ENCODE results near the gene DLX5.
A peak's percentile ranks its signal among the peaks of the same experiment; 100 is the strongest.

Gene DLX5

GRCh38 chr7:97005183-97006054, 19.2 kb downstream of the DLX5 start, which contains the start of gene DLX6:
DLX6 (plus strand) TSS chr7:97005553; CDS start chr7:97005978, 425 bp downstream.
- DNase-seq: peak in 3 of 4 experiments; percentile 11 to 26 (median 16)

- no peak for DNase-seq
Measured at GRCh38 chr7:97004247-97005182, 20.1 kb downstream of the DLX5 start.

GRCh38 chr7:97003262-97004246, 21.1 kb downstream of the DLX5 start:
- DNase-seq: no peak

- no peak for DNase-seq
Measured at GRCh38 chr7:97002555-97003261, 21.9 kb downstream of the DLX5 start.

- no peak for DNase-seq
Measured at GRCh38 chr7:97001656-97002554, 22.7 kb downstream of the DLX5 start.

GRCh38 chr7:97001221-97001620, 23.4 kb downstream of the DLX5 start:
- DNase-seq: no peak

GRCh38 chr7:96998744-96999143, 25.9 kb downstream of the DLX5 start:
- DNase-seq: no peak

GRCh38 chr7:96998333-96998732, 26.3 kb downstream of the DLX5 start:
- no peak for DNase-seq

GRCh38 chr7:96997512-96998032, 27.1 kb downstream of the DLX5 start:
- DNase-seq: no peak

GRCh38 chr7:96996958-96997511, 27.6 kb downstream of the DLX5 start:
- no peak for DNase-seq

GRCh38 chr7:96996111-96996957, 28.3 kb downstream of the DLX5 start:
- DNase-seq: no peak

GRCh38 chr7:96995406-96996110, 29.1 kb downstream of the DLX5 start:
- DNase-seq: no peak

GRCh38 chr7:96993980-96994379, 30.7 kb downstream of the DLX5 start:
- no peak for DNase-seq

- DNase-seq: no peak
Measured at GRCh38 chr7:96993094-96993865, 31.4 kb downstream of the DLX5 start.

GRCh38 chr7:96992192-96993005, 32.2 kb downstream of the DLX5 start:
- DNase-seq: no peak

- DNase-seq: no peak
Measured at GRCh38 chr7:96991546-96992191, 33.0 kb downstream of the DLX5 start.

All from suppressor macrophage (primary cell).